RWPE2 (cell line): ENCODE results near the gene TNFAIP3.
"Not testable (repeated sequence)": the region's sequence is repeated elsewhere in the genome, so short reads cannot be mapped to it uniquely, and the experiment has no call there.

Experiments used
- ATAC-seq: fragments of 200-7000 bp; cut with Tn5 transposase; 3 replicates; pipeline ENCODE4 v1.9.1; 2021; ENCODE audit warnings: low read depth
- DNase-seq: peaks from one replicate; pipeline ENCODE4 v3.0.0-alpha.2; 2020; ENCODE audit warnings: low spot score
- H3K27ac ChIP-seq: fragments of 450-650 bp; 2 replicates; pipeline ENCODE4 v1.5.1; 2017; ENCODE audit warnings: mild to moderate bottlenecking; ENCODE audit not compliant: poor library complexity, severe bottlenecking
- H3K27me3 ChIP-seq: fragments of 250-450 bp; sonication (Bioruptor Pico); 2 replicates; pipeline ENCODE4 v1.5.1; 2021; ENCODE audit warnings: mild to moderate bottlenecking, moderate library complexity; ENCODE audit not compliant: insufficient read depth, poor library complexity, severe bottlenecking
- H3K36me3 ChIP-seq: fragments of 250-450 bp; sonication (Bioruptor Pico); 2 replicates; pipeline ENCODE4 v1.5.1; 2020; ENCODE audit warnings: low read depth, mild to moderate bottlenecking, moderate library complexity
- H3K4me1 ChIP-seq: fragments of 250-450 bp; sonication (Bioruptor Pico); 2 replicates; pipeline ENCODE4 v1.5.1; 2021; ENCODE audit warnings: mild to moderate bottlenecking, moderate library complexity; ENCODE audit not compliant: insufficient read depth, poor library complexity, severe bottlenecking
- H3K4me3 ChIP-seq: fragments of 250-450 bp; sonication (Bioruptor Pico); 2 replicates; pipeline ENCODE4 v1.5.1; 2021; ENCODE audit warnings: mild to moderate bottlenecking, moderate library complexity; ENCODE audit not compliant: severe bottlenecking
- H3K9me3 ChIP-seq: fragments of 250-450 bp; sonication (Bioruptor Pico); 2 replicates; pipeline ENCODE4 v1.5.1; 2021; ENCODE audit warnings: mild to moderate bottlenecking, moderate library complexity; ENCODE audit not compliant: severe bottlenecking
- TF ChIP-seq, protein P1 (sequence below): fragments of 450-650 bp; IDR thresholded peaks from one replicate; pipeline ENCODE4 v1.5.1; 2017; ENCODE audit warnings: mild to moderate bottlenecking, moderate library complexity; ENCODE audit not compliant: poor library complexity, severe bottlenecking

The TNFAIP3 gene

DNA sequence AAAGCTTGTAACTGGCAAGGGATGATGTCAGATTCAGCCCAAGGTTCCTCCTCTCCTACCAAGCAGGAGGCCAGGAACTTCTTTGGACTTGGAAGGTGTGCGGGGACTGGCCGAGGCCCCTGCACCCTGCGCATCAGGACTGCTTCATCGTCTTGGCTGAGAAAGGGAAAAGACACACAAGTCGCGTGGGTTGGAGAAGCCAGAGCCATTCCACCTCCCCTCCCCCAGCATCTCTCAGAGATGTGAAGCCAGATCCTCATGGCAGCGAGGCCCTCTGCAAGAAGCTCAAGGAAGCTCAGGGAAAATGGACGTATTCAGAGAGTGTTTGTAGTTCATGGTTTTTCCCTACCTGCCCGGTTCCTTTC, 14.4 kb downstream of the TNFAIP3 start:
- no peak for ATAC-seq
- Histone ChIP-seq H3K36me3 (peaks cover 65% of the 10 kb centered on the region), H3K4me3 (no peak overlapping the region), H3K27me3 (no peaks in the 10 kb centered on the region), H3K27ac (no peak overlapping the region), H3K9me3 (no peaks in the 10 kb centered on the region), H3K4me1 (no peaks in the 10 kb centered on the region)
- no peak for DNase-seq
- TF ChIP-seq, protein P1, sequence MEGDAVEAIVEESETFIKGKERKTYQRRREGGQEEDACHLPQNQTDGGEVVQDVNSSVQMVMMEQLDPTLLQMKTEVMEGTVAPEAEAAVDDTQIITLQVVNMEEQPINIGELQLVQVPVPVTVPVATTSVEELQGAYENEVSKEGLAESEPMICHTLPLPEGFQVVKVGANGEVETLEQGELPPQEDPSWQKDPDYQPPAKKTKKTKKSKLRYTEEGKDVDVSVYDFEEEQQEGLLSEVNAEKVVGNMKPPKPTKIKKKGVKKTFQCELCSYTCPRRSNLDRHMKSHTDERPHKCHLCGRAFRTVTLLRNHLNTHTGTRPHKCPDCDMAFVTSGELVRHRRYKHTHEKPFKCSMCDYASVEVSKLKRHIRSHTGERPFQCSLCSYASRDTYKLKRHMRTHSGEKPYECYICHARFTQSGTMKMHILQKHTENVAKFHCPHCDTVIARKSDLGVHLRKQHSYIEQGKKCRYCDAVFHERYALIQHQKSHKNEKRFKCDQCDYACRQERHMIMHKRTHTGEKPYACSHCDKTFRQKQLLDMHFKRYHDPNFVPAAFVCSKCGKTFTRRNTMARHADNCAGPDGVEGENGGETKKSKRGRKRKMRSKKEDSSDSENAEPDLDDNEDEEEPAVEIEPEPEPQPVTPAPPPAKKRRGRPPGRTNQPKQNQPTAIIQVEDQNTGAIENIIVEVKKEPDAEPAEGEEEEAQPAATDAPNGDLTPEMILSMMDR, result no peak

DNA sequence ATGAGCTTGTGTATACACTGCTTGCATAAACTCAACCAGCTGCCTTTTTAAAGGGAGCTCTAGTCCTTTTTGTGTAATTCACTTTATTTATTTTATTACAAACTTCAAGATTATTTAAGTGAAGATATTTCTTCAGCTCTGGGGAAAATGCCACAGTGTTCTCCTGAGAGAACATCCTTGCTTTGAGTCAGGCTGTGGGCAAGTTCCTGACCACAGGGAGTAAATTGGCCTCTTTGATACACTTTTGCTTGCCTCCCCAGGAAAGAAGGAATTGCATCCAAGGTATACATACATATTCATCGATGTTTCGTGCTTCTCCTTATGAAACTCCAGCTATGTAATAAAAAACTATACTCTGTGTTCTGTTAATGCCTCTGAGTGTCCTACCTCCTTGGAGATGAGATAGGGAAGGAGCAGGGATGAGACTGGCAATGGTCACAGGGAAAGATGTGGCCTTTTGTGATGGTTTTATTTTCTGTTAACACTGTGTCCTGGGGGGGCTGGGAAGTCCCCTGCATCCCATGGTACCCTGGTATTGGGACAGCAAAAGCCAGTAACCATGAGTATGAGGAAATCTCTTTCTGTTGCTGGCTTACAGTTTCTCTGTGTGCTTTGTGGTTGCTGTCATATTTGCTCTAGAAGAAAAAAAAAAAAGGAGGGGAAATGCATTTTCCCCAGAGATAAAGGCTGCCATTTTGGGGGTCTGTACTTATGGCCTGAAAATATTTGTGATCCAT, 15.3 kb downstream of the TNFAIP3 start:
- DNase-seq, result no peak
- TF ChIP-seq, protein P1, result no peak
- H3K27me3 ChIP-seq, result no peaks in the 10 kb centered on the region
- no peak overlapping the region for H3K27ac ChIP-seq
- H3K36me3 ChIP-seq, result peaks cover 56% of the 10 kb centered on the region
- peak; percentile 3; the same call in 2 of the 3 replicates for ATAC-seq
- H3K4me3 ChIP-seq, result no peak overlapping the region
- no peaks in the 10 kb centered on the region for H3K4me1 ChIP-seq
- H3K9me3 ChIP-seq, result no peaks in the 10 kb centered on the region

DNA sequence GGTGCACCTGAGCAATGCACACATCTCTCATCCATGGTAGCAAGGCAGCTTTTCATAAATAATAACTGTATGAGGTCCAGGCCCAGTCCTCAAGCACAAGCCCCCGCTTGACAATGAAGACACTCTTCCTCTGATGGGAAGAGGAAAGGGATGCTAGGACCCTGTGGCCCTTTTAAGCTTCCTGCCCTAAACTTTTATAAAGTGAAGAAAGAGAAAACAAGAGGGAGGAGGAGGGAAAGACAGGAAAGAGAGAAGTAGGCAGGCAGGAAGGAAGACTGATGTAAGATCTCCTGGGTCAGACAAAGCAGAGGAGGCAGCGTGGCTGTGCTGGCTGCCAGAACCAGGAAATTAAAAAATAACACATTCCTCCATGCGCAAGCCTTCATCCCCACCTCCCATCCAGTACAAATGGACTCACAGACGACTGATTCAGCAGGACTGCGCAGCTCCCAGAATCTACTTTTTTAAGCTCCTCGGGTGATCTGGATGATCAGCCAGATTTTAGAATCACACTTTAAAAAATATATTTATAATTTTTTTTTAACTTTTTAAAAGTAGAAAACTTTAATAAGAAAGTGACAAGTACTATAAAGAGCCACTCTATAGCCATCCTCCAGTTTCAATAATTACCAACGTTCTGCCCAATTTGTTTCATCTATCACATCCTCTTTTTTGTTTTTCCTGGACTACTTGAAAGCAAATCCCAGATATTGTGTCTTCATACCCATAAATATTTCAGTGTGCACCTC, 16.5 kb downstream of the TNFAIP3 start:
- TF ChIP-seq, protein P1, result no peak
- Histone ChIP-seq H3K36me3 (peaks cover 44% of the 10 kb centered on the region), H3K4me1 (no peaks in the 10 kb centered on the region), H3K27me3 (no peaks in the 10 kb centered on the region), H3K27ac (no peak overlapping the region), H3K4me3 (no peak overlapping the region), H3K9me3 (no peaks in the 10 kb centered on the region)
- ATAC-seq, result peak; percentile 31
- DNase-seq, result no peak

DNA sequence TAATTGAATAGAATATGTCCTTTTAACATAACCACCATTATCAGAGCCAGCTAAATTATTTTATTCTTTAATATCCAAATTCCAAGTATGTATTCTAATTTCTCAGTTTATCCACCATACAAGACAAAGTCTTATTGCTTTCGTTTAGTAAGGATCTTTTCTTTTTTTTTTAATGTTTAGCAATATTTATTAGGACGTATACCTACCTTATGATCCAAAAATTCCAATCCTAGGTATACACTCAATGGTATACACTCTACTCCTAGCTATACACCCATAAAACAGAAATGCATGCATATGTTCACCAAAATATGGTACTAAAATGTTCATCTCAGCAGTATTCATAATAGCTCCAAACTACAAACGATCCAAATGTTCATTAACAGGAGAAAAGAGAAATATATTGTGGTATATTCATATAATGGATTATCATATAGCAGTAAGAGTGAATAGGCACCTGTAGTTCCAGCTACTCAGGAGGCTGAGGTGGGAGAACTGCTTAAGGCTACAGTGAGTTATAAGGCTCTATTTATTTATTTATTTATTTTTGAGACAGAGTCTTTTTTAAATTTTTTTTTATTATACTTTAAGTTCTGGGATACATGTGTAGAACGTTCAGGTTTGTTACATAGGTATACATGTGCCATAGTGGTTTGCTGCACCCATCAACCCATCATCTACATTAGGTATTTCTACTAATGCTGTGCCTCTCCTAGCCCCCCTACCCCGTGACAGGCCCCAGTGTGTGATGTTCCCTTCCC, 17.3 kb downstream of the TNFAIP3 start:
- H3K36me3 ChIP-seq, result peaks cover 37% of the 10 kb centered on the region
- H3K9me3 ChIP-seq, result no peaks in the 10 kb centered on the region
- DNase-seq, result no peak
- H3K27me3 ChIP-seq, result no peaks in the 10 kb centered on the region
- H3K4me3 ChIP-seq, result no peak overlapping the region
- ATAC-seq, result peak; percentile 21; the same call in 1 of the 3 replicates
- TF ChIP-seq, protein P1, result no peak
- H3K27ac ChIP-seq, result no peak overlapping the region
- no peaks in the 10 kb centered on the region for H3K4me1 ChIP-seq

DNA sequence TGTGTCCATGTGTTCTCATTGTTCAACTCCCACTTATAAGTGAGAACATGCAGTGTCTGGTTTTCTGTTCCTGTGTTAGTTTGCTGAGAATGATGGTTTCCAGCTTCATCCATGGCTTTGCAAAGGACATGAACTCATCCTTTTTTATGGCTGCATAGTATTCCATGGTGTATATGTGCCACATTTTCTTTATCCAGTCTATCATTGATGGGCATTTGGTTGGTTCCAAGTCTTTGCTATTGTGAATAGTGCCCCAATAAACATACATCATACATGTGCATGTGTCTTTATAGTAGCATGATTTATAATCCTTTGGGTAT, 17.8 kb downstream of the TNFAIP3 start:
- not testable (repeated sequence) for DNase-seq, H3K4me3 ChIP-seq, H3K4me1 ChIP-seq, H3K27me3 ChIP-seq, H3K9me3 ChIP-seq, ATAC-seq, H3K27ac ChIP-seq
- peaks cover 31% of the 10 kb centered on the region for H3K36me3 ChIP-seq

DNA sequence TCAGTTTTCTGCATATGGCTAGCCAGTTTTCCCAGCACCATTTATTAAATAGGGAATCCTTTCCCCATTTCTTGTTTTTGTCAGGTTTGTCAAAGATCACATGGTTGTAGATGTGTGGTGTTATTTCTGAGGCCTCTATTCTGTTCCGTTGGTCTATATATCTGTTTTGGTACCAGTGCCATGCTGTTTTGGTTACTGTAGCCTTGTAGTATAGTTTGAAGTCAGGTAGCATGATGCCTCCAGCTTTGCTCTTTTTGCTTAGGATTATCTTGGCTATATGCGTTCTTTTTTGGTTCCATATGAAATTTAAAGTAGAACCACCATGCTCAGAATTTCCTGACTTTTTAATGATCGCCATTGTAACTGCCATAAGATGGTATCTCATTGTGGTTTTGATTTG, 19.2 kb downstream of the TNFAIP3 start:
- not testable (repeated sequence) for H3K27me3 ChIP-seq, H3K9me3 ChIP-seq, H3K4me3 ChIP-seq, ATAC-seq, H3K4me1 ChIP-seq, DNase-seq, H3K27ac ChIP-seq
- H3K36me3 ChIP-seq, result peaks cover 18% of the 10 kb centered on the region
